ENCODE measurements around the gene C6orf163. TPM values are rescaled to one million over a fixed set of nuclear protein-coding genes. Genes with fewer than 3 reads are reported as not detected.
A peak's percentile ranks its signal among the peaks of the same experiment; 100 is the strongest.

The C6orf163 gene
- total and polyA plus RNA-seq, 2 of the 13 experiments (the other 11 are each of a cell fraction or from before 2014, with no cell fraction given): 0.62 to 1.8 TPM

DNA sequence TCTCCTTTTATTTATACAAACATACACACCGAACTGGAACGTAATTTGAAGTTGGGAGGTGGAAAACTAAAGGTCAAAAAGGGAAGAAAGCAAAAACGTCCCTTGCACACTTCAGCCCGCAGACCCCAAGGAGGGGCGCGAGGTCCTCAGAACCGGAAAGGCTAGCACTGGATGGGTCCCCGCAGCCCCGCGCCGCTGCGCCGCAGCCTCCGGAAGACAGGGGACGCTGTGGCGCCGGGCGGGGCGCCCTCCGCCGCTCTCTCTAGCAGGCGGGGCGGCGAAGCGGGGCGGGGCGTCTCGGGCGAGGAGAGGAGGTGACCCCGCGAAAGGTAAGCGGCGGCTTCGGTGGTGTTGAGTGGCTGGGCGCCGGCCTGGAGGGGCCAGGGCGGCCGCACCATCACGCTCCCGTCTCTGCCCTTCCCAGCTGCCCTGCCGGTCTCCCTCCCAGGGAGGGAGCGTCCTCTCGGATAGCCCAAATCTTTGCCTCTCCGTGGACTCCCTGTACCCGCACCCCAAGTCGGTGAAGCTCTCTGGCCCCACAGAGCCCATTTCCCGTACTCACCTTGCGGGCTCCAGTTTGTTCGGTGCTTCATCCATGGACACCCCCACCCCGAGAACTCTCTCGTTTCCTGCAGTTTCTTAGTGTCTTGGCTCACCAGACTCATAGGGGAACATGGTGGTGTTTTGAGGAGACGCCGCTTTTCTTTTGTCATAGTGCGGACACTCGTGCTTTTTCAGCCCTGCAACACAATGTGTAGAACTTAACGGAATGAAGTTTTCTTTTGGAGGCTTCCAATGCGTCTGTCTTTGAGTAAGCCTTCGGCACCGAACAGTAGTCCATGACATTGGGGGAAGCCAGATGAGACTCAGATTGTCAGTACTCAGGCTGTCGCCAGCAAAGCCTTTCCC lies 22.1 kb upstream of the C6orf163 start, which contains the start of gene SMIM8 (continued):
- TF ChIP-seq TIGD3 (CRISPR knock-in tag; IDR thresholded peaks at IDR 0.05; ENCODE audit: borderline replicate concordance) (no peak), ESRRA (CRISPR knock-in tag; IDR thresholded peaks at IDR 0.05; ENCODE audit: low read depth) (0 out of 2 replicates have a peak, but pooled peaks have one; percentile 54), ZSCAN30 (CRISPR knock-in tag; IDR thresholded peaks at IDR 0.05) (peak; percentile 93; the same call in 1 of the 2 replicates), ZNF282 (IDR thresholded peaks at IDR 0.05; ENCODE audit: partially characterized antibody) (no peak), ZBTB21 (CRISPR knock-in tag; IDR thresholded peaks at IDR 0.05) (no peak), ATF4 (CRISPR knock-in tag; IDR thresholded peaks at IDR 0.05) (0 out of 4 replicates have a peak, but pooled peaks of 1 of the 2 experiments have one; percentile 52), ZNF788 (CRISPR knock-in tag; IDR thresholded peaks at IDR 0.05; ENCODE audit: borderline replicate concordance) (peak; percentile 93), ZNF720 (CRISPR knock-in tag; IDR thresholded peaks at IDR 0.05) (no peak), NCOA5 (CRISPR knock-in tag; IDR thresholded peaks at IDR 0.05) (no peak), CC2D1A (CRISPR knock-in tag; IDR thresholded peaks at IDR 0.05) (no peak), HOXA5 (CRISPR knock-in tag; IDR thresholded peaks at IDR 0.05) (peak; percentile 93), MBNL3 (CRISPR knock-in tag; conservative IDR thresholded peaks at IDR 0.05) (no peak), ELF1 (CRISPR knock-in tag; IDR thresholded peaks at IDR 0.05) (peak; percentile 2; the same call in 1 of the 2 replicates), REXO4 (CRISPR knock-in tag; IDR thresholded peaks at IDR 0.05; ENCODE audit: borderline replicate concordance) (no peak), SMC3 (IDR thresholded peaks at IDR 0.05; ENCODE audit: low read length) (no peak; the same call in 1 of the 2 replicates), ZNF614 (CRISPR knock-in tag; IDR thresholded peaks at IDR 0.05; ENCODE audit: borderline replicate concordance) (peak; percentile 79; the same call in 1 of the 2 replicates), ZNF275 (CRISPR knock-in tag; IDR thresholded peaks at IDR 0.05; ENCODE audit: borderline replicate concordance) (peak; percentile 93; the same call in 1 of the 2 replicates), ZNF382 (CRISPR knock-in tag; IDR thresholded peaks at IDR 0.05; ENCODE audit: borderline replicate concordance) (no peak)
- TF ChIP-seq, protein P1, sequence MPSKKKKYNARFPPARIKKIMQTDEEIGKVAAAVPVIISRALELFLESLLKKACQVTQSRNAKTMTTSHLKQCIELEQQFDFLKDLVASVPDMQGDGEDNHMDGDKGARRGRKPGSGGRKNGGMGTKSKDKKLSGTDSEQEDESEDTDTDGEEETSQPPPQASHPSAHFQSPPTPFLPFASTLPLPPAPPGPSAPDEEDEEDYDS (CRISPR knock-in tag; IDR thresholded peaks at IDR 0.05): peak; percentile 43; the same call in 1 of the 2 replicates
- TF ChIP-seq, protein P2, sequence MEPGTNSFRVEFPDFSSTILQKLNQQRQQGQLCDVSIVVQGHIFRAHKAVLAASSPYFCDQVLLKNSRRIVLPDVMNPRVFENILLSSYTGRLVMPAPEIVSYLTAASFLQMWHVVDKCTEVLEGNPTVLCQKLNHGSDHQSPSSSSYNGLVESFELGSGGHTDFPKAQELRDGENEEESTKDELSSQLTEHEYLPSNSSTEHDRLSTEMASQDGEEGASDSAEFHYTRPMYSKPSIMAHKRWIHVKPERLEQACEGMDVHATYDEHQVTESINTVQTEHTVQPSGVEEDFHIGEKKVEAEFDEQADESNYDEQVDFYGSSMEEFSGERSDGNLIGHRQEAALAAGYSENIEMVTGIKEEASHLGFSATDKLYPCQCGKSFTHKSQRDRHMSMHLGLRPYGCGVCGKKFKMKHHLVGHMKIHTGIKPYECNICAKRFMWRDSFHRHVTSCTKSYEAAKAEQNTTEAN (CRISPR knock-in tag; conservative IDR thresholded peaks at IDR 0.05): peak; percentile 65; the same call in 1 of the 2 replicates
- TF ChIP-seq, protein P3, sequence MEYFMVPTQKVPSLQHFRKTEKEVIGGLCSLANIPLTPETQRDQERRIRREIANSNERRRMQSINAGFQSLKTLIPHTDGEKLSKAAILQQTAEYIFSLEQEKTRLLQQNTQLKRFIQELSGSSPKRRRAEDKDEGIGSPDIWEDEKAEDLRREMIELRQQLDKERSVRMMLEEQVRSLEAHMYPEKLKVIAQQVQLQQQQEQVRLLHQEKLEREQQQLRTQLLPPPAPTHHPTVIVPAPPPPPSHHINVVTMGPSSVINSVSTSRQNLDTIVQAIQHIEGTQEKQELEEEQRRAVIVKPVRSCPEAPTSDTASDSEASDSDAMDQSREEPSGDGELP (IDR thresholded peaks at IDR 0.05; ENCODE audit: borderline replicate concordance, low read depth): peak; percentile 27; the same call in 1 of the 2 replicates
- TF ChIP-seq, protein P4, sequence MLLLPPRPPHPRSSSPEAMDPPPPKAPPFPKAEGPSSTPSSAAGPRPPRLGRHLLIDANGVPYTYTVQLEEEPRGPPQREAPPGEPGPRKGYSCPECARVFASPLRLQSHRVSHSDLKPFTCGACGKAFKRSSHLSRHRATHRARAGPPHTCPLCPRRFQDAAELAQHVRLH (CRISPR knock-in tag; IDR thresholded peaks at IDR 0.05; ENCODE audit: borderline replicate concordance, low read depth): 0 out of 2 replicates have a peak, but pooled peaks have one; percentile 63
